Mucosa of stomach (tissue), 1 donor: ENCODE data around the gene SNAP25.

Source experiments
- H3K27me3 ChIP-seq: one replicate; pipeline ENCODE4 v1.7.0; 2013; ENCODE audit warnings: mild to moderate bottlenecking, low read length; ENCODE audit not compliant: control insufficient read depth, insufficient read depth
- H3K36me3 ChIP-seq: one replicate; pipeline ENCODE4 v1.7.0; 2013; ENCODE audit warnings: low read length; ENCODE audit not compliant: control insufficient read depth, insufficient read depth
- H3K4me1 ChIP-seq: one replicate; pipeline ENCODE4 v1.7.0; 2013; ENCODE audit warnings: mild to moderate bottlenecking, low read length; ENCODE audit not compliant: control insufficient read depth, insufficient read depth
- H3K4me3 ChIP-seq: one replicate; pipeline ENCODE4 v1.7.0; 2013; ENCODE audit warnings: low read length
- H3K9ac ChIP-seq: one replicate; pipeline ENCODE4 v1.7.0; 2013; ENCODE audit warnings: mild to moderate bottlenecking, low read length, moderate library complexity
- H3K9me3 ChIP-seq: one replicate; pipeline ENCODE4 v1.7.0; 2013; ENCODE audit warnings: mild to moderate bottlenecking, low read length, moderate library complexity; ENCODE audit not compliant: control insufficient read depth
- donor health status: Pancreatic carcinoma.

SNAP25 gene

GRCh38 chr20:10329387-10330005, 110.9 kb downstream of the SNAP25 start:
- Histone ChIP-seq H3K27me3 (peaks cover 7% of the 10 kb centered on the region), H3K4me3 (no peak overlapping the region), H3K36me3 (no peaks in the 10 kb centered on the region), H3K9ac (no peak overlapping the region), H3K9me3 (no peaks in the 10 kb centered on the region), H3K4me1 (no peaks in the 10 kb centered on the region)

GRCh38 chr20:10330071-10330470, 111.4 kb downstream of the SNAP25 start:
- no peaks in the 10 kb centered on the region for H3K9me3 ChIP-seq
- no peak overlapping the region for H3K4me3 ChIP-seq
- H3K27me3 ChIP-seq: peaks cover 7% of the 10 kb centered on the region
- H3K9ac ChIP-seq: no peak overlapping the region
- no peaks in the 10 kb centered on the region for H3K36me3 ChIP-seq
- H3K4me1 ChIP-seq: no peaks in the 10 kb centered on the region

- no peaks in the 10 kb centered on the region for H3K4me1 ChIP-seq
- no peaks in the 10 kb centered on the region for H3K36me3 ChIP-seq
- no peak overlapping the region for H3K4me3 ChIP-seq
- no peak overlapping the region for H3K9ac ChIP-seq
- no peaks in the 10 kb centered on the region for H3K9me3 ChIP-seq
- H3K27me3 ChIP-seq: peaks cover 7% of the 10 kb centered on the region
These were observed 114.2 kb downstream of the SNAP25 start for GRCh38 chr20:10332656-10333415.

- no peaks in the 10 kb centered on the region for H3K4me1 ChIP-seq
- no peaks in the 10 kb centered on the region for H3K9me3 ChIP-seq
- H3K9ac ChIP-seq: no peak overlapping the region
- H3K36me3 ChIP-seq: no peaks in the 10 kb centered on the region
- peaks cover 3% of the 10 kb centered on the region for H3K27me3 ChIP-seq
- H3K4me3 ChIP-seq: no peak overlapping the region
These were observed 118.5 kb downstream of the SNAP25 start for GRCh38 chr20:10336959-10337729.

GRCh38 chr20:10338426-10339180, 120.0 kb downstream of the SNAP25 start:
- no peaks in the 10 kb centered on the region for H3K36me3 ChIP-seq
- no peak overlapping the region for H3K9ac ChIP-seq
- H3K9me3 ChIP-seq: no peaks in the 10 kb centered on the region

GRCh38 chr20:10339609-10340008, 121.0 kb downstream of the SNAP25 start:
- H3K36me3 ChIP-seq: no peaks in the 10 kb centered on the region
- H3K9ac ChIP-seq: no peak overlapping the region
- H3K4me1 ChIP-seq: no peaks in the 10 kb centered on the region
- no peaks in the 10 kb centered on the region for H3K9me3 ChIP-seq
- H3K27me3 ChIP-seq: no peaks in the 10 kb centered on the region
- no peak overlapping the region for H3K4me3 ChIP-seq

More at GRCh38 chr20:10338426-10339180, 120.0 kb downstream of the SNAP25 start:
- no peaks in the 10 kb centered on the region for H3K4me1 ChIP-seq
- H3K4me3 ChIP-seq: no peak overlapping the region
- no peaks in the 10 kb centered on the region for H3K27me3 ChIP-seq

- H3K9me3 ChIP-seq: no peaks in the 10 kb centered on the region
- H3K4me3 ChIP-seq: no peak overlapping the region
- H3K27me3 ChIP-seq: no peaks in the 10 kb centered on the region
- no peaks in the 10 kb centered on the region for H3K36me3 ChIP-seq
- H3K4me1 ChIP-seq: no peaks in the 10 kb centered on the region
- H3K9ac ChIP-seq: no peak overlapping the region
These were observed 123.5 kb downstream of the SNAP25 start for GRCh38 chr20:10342152-10342551.

- no peaks in the 10 kb centered on the region for H3K27me3 ChIP-seq
- no peaks in the 10 kb centered on the region for H3K4me1 ChIP-seq
- H3K4me3 ChIP-seq: no peak overlapping the region
- H3K9ac ChIP-seq: no peak overlapping the region
- no peaks in the 10 kb centered on the region for H3K9me3 ChIP-seq
- no peaks in the 10 kb centered on the region for H3K36me3 ChIP-seq
These were observed 126.3 kb downstream of the SNAP25 start for GRCh38 chr20:10344953-10345352.

- H3K4me1 ChIP-seq: no peaks in the 10 kb centered on the region
- H3K36me3 ChIP-seq: no peaks in the 10 kb centered on the region
- H3K27me3 ChIP-seq: no peaks in the 10 kb centered on the region
- no peak overlapping the region for H3K9ac ChIP-seq
- no peak overlapping the region for H3K4me3 ChIP-seq
- no peaks in the 10 kb centered on the region for H3K9me3 ChIP-seq
These were observed 128.7 kb downstream of the SNAP25 start for GRCh38 chr20:10347086-10347880.

GRCh38 chr20:10349118-10349517, 130.5 kb downstream of the SNAP25 start:
- Histone ChIP-seq H3K36me3 (no peaks in the 10 kb centered on the region), H3K9me3 (no peaks in the 10 kb centered on the region), H3K4me1 (no peaks in the 10 kb centered on the region), H3K27me3 (no peaks in the 10 kb centered on the region), H3K9ac (no peak overlapping the region), H3K4me3 (no peak overlapping the region)

- Histone ChIP-seq H3K9ac (no peak overlapping the region), H3K27me3 (no peaks in the 10 kb centered on the region), H3K36me3 (no peaks in the 10 kb centered on the region)
These were observed 131.7 kb downstream of the SNAP25 start for GRCh38 chr20:10350188-10350842.

More at GRCh38 chr20:10350188-10350842, 131.7 kb downstream of the SNAP25 start:
- no peak overlapping the region for H3K4me3 ChIP-seq
- H3K9me3 ChIP-seq: no peaks in the 10 kb centered on the region
- H3K4me1 ChIP-seq: no peaks in the 10 kb centered on the region
